GM19397 (cell line): Measurements from ENCODE around the gene C2CD2L.
"Not testable (repeated sequence)": the region's sequence is repeated elsewhere in the genome, so short reads cannot be mapped to it uniquely, and the experiment has no call there.

Experiments used
- ATAC-seq: cut with Tn5 transposase; IDR thresholded peaks from one replicate; pipeline ENCODE4 v1.9.1; 2021; ENCODE audit warnings: mild to moderate bottlenecking, moderate library complexity; ENCODE audit not compliant: unreplicated experiment

C2CD2L gene

GRCh38 chr11:119092880-119093842, 14.0 kb upstream of the C2CD2L start:
- ATAC-seq, result no peak

GRCh38 chr11:119093942-119094815, 13.0 kb upstream of the C2CD2L start:
- peak; percentile 5 for ATAC-seq

GRCh38 chr11:119094816-119095065, 12.4 kb upstream of the C2CD2L start:
- ATAC-seq, result peak; percentile 41

DNA sequence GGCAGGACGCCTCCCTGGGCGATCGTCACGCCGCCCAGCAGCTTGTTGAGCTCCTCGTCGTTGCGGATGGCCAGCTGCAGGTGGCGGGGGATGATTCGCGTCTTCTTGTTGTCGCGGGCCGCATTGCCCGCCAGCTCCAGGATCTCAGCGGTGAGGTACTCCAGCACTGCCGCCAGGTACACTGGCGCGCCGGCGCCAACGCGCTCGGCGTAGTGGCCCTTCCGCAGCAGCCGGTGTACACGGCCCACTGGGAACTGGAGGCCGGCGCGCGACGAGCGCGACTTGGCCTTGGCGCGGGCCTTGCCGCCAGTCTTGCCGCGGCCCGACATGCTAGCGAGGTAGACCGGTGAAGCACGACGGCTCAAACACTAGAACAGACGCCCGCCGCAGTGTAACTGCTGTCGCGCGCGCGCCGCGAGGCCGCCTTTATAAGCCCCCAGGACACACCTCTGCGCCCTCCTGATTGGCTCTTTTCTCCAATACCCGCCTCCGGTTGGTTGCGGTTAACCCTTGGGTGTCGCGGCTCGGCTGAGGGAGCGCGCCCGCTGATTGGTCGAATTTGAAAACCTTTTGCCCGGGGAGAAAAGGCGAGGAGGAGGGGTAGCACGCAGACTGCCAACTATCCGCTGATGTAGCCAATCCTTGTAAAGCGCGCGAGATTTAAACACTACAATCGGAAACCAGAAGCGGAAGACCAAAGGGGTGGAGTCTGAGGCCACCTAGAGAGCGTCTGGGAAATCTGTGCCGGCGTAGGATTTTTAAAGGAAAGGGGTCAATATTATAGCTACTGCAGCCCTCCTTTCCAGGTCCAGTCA, 11.9 kb upstream of the C2CD2L start:
- peak; percentile 76 for ATAC-seq

DNA sequence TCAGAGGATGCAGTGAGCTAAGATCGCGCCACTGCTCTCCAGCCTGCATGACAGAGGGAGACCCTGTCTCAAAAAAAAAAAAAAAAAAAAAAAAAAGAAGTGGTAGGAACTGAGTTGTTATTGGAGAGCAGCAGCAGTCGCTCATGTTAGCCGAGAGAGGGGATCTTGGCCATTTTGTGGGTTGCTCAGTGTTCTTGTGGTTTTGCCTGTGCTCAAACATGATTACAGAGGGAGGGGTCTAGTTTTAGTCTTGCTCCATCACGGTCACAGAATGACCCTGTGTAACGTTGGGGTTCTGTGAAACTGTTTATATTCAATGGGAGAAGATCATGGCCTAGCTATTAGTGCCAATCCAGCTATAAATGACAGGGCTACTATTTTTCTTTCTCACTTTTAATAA, 7.4 kb upstream of the C2CD2L start:
- ATAC-seq, result no peak

DNA sequence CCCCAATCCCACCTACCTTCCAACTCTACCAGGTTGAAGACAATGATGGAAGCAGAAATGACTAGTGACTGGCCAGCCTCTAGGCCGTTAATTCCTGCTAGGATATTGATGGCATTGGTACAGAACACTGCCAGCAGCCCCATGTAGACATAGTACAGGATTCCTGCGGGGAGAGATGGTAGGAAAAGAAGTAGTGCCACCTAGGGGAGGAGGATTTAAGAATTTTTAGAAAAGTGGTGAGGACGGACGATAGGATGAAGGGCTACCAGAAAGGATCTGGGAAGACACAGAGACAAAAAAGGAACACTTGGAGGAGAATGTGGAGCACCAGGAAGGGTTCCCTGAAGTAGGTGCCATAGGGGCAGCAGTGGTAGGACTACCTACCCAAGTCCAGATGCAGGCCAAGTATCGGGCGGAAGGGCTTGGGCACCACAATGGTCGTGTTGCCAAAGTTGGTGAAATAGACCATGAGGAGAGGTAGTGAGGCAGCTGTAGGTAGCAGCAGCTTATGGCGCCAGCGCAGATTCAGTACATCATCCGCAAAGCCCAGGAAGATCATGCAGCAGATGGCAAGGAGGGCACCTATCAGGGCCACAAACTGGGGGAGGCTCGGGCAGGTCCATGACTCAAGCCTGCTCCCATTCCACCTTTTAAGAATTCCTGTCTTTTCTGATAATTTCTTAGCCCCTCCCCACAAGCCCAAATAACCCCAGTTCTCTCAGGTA, 6.7 kb upstream of the C2CD2L start:
- no peak for ATAC-seq

DNA sequence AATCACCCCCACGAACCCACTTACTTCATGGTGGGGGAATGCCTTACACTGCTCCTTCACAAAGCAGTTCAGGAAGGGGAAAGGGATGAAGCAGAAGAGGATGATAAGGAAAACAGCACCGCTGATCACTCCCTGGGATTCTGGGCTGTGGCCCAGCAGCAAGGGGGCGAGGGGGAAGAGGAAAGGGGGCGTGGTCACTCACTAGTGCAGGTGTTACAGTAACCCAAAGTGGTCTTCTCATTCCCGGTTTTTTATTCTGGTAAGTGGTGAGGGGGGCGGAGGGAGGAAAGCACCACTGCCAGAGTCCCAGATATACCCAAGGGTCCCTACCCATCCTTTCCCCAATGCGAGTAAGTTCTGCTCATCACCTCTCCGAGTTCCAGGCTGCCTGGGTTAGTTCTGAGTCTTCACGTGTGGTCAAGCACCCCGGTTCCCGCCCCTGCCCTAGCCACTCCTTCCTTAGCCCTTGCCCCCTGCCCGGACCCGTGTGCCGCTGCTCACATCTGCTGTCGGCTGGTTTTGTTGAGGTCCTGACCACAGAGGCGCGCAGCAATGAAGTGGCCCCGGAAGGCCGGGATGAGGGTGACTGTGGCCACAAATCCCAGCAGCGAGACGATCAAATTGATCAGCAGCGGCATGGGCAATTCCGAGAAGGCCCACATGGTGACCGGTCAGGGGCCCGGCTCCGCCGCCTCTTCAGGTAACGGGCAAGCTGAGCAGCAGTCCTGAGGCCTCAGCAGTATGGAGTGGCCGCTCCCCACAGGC, 6.0 kb upstream of the C2CD2L start:
- peak; percentile 9 for ATAC-seq

DNA sequence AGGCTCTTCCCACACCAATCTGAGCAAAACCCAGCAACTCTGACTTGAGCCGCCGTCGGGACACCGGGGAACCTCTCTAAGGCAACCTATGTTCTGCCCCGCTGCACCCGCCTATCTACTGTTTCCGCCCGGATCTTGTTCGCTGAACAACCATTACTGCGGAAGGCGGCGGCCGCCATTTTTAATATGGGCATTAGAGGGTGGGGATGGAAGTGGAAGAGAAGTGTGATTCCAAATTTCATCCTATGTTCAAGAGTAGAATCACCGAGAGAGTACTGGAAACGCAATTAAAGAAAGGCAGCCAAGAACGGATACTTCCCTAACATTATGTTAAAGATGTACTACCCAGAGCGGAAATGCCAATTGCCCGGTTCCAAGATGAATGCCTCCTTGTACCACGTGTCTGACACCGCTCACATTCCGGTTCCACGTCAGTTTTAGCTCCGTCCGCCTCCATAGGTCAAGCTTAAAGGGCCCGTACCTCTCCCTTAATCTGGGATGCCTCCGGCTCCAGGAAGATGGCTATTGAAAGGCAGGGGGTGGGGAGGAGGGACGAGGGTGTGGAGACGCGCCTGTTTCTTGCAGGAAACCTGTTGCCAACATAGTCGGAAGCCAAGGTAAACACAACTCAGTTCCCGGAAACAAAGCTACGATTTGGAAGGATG, 5.3 kb upstream of the C2CD2L start, which contains the start of gene DPAGT1:
Gene DPAGT1, minus strand, starts transcription at position 95 of the 665 bp plus-strand sequence. CDS start 198 bp downstream, outside the sequence.
- peak; percentile 80 for ATAC-seq

DNA sequence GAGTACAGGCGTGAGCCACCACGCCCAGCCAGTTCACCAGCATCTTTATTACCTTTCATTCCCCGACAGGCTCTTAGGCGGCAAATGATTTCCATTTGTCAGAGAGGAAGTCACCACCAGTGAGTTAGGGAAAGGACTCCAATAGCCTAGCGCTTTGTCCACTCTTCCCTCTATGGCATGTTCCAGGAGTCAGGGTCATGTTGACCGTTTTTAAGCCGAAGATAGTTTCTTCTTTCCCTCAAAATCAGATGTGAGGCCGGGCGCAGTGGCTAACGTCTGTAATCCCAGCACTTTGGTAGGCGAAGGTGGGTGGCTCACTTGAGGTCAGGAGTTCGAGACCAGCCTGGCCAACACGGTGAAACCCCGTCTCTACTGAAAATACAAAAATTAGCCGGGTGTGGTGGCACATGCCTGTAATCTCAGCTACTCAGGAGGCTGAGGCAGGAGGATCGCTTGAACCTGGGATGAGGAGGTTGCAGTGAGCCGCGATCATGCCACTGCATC, 3.9 kb upstream of the C2CD2L start:
- not testable (repeated sequence) for ATAC-seq

DNA sequence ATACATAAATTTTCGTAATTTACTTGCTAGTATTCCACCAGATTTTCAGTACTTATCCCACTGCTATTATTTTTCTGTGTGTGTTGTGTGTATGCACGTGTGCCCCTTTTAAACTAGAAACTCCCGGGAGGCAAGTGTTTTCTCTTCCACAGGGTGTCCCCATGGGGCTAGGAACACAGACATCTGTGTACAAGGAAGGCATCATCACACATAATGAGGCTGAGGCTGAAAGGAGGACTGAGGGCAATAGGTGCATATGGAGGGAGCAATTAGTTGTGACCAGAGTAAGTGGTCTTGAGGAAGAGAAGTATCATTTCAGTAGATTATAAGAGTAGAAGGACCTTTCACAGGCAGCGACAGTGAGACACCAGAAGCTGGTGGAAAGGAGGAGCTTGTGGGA, 3.4 kb upstream of the C2CD2L start:
- no peak for ATAC-seq

DNA sequence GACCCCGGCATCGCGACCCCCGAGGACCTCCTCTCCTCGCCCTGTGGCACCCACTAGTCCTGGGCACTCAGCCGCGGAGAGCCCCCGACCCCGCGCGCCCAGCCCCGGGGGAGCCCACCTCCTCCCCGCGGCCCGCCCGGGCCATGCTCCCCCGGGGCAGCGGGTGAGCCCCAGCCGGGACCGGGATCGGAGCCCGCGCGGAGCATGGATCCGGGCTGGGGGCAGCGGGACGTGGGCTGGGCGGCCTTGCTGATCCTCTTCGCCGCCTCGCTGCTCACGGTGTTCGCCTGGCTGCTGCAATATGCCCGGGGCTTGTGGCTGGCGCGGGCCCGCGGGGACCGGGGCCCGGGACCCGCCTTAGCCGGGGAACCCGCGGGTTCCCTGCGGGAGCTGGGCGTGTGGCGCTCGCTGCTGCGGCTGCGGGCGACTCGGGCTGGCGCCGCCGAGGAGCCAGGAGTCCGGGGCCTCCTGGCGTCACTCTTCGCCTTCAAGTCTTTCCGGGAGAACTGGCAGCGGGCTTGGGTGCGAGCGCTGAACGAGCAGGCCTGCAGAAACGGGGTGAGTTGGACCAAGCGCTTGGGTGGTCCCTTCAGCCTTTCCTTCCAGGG, 498 bp downstream of the C2CD2L start:
- ATAC-seq, result peak; percentile 27

DNA sequence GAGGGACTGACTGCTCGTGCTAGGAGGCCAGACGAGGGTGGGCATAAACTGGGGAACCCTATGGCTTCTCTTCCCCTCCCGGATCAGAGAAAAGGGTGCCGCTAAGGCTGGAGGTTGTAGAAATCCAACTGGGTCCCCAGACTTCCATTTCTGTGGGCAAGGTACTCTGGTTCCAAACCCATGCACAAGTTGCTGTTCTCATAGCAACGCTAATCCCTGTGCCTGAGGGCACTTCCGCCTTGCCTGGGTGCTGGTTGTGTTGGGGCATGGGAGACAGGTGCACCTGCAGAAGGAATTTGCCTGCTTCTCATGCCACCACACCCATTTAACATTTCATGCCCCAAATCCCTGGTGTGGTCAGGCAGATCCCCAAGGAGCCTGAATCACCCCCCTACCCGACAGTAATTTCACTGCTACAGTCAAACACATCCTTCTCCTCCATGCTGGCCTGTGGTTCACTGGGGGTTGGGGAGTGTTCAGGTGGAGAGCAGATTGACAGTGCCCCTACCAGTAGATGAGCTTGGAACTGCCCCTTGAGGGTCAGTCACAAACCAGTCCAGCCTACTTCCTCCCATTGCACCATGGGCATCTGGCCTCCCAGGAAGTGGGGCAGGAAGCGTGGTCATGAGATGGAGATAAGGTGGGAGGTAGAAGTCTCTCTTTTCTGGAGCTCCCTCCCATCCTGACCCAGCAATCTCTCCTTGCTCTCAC, 1.2 kb downstream of the C2CD2L start:
- no peak for ATAC-seq

GRCh38 chr11:119108857-119109221, 1.7 kb downstream of the C2CD2L start:
- ATAC-seq, result no peak

DNA sequence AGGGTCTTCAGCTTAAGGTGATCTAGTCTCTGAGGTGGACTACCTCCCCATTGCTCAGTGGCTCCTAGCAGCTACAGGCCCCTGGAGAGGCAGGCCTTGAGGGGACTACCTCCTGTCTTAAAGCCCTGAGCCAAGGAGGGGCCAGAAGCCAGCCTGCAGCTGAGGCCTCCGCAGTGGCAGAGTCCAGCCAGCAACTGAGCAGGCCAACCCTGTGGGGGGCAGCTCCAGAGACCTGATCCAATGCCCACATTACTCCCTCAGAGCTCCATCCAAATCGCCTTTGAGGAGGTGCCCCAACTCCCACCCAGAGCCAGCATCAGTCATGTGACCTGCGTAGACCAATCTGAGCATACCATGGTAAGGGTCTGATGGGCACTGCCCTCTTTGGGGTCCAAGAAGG, 2.7 kb downstream of the C2CD2L start:
- ATAC-seq, result no peak

DNA sequence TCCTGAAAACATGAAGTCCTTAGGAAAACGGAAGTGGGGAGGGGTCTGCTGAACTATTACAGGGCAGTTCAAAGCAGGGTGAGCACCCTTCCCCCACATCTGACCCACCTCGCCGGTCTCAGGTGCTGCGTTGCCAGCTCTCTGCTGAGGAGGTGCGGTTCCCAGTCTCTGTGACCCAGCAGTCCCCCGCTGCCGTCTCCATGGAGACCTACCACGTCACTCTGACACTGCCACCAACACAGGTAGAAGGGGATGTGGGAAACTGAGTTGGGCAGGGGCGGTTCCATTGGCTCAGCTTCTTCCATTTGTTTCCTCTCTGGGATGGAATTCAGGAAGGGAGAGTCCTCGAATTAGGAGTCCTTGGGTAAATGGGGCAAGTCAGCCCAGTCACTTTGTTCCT, 3.3 kb downstream of the C2CD2L start:
- no peak for ATAC-seq

DNA sequence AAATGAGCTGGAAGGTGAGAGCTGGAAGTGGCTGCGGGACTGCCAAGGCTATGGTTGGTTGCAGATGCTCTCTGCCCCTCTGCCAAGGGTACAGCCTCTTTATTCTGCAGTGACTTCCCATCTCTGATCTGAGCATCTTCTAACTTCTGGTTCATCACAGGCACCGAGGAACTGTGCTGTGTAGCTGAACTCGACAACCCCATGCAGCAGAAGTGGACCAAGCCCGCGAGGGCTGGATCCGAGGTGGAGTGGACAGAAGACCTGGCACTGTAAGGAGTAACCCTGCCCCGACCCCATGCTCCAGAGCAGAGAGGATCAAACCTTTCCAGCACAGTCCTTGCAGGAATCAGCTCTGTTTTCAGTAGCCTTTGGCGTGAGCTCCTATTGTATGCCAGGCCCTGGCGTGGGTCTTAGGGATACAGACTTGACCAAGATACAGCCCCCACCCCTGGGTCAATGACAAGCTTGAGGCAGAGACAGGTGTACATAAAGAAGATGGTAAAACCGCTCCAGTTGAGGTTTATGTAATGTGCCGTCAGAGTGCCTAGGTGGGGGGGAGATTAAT, 4.3 kb downstream of the C2CD2L start:
- ATAC-seq, result no peak

DNA sequence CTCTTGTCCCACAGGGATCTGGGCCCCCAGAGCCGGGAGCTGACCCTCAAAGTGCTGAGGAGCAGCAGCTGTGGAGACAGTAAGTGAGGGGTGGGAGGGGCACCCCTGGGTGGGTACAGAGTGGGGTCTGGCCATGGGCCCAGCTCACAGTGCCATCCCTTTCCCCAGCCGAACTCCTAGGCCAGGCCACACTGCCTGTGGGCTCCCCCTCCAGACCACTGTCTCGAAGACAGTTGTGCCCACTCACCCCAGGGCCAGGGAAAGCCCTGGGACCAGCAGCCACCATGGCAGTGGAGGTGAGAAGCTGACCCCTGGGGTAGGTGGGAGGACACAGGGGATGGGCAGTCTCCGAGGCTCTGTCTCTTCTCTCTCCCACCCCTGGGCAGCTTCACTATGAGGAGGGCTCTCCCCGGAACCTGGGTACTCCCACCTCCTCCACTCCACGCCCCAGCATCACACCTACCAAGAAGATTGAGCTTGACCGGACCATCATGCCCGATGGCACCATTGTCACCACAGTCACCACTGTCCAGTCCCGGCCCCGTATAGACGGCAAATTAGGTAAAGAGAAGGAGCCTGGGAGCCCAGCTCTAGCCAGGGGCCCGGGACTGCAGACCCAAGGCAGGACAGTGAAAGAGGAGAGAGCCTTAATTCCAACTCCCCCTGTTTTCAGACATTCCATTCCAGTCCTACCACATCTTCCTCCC, 5.3 kb downstream of the C2CD2L start:
- no peak for ATAC-seq
